Hepatocyte (in vitro differentiated cells): ENCODE data around the gene SYT2.

Source experiments
- CTCF ChIP-seq: fragments of 200-600 bp; sonication (generic); IDR thresholded peaks from 2 replicates; pipeline ENCODE4 v1.5.1; 2016; ENCODE audit warnings: antibody characterized with exemption, mild to moderate bottlenecking; ENCODE audit not compliant: poor library complexity
- EZH2 ChIP-seq: fragments of 200-600 bp; sonication (generic); IDR thresholded peaks from 2 replicates; pipeline ENCODE4 v1.6.1; 2016; ENCODE audit warnings: antibody characterized with exemption, mild to moderate bottlenecking, borderline replicate concordance

GRCh38 chr1:202623075-202623474, 87.2 kb downstream of the SYT2 start:
- TF ChIP-seq CTCF (no peak), EZH2 (no peak)
